WTC11 (cell line): ENCODE data around the gene HYAL1. TPM values are rescaled to one million over a fixed set of nuclear protein-coding genes. Genes with fewer than 3 reads are reported as not detected.

Experiments used
- ATAC-seq: fragments of 200-7000 bp; cut with Tn5 transposase; 2 replicates; pipeline ENCODE4 v1.10.0; 2021; ENCODE audit warnings: mild to moderate bottlenecking, moderate library complexity
- CTCF ChIA-PET: fragments of 300-600 bp; sonication (Branson Sonifier 250); formaldehyde crosslinking; loops from one replicate; lab custom pipeline; 2021; ENCODE audit warnings: antibody characterized with exemption; lab: Charles Lee
- POLR2A ChIA-PET: fragments of 350-600 bp; sonication (Branson Sonifier 250); formaldehyde crosslinking; loops from one replicate; lab custom pipeline; 2021; ENCODE audit warnings: antibody characterized with exemption; lab: Charles Lee
- DNase-seq: peaks from one replicate; pipeline ENCODE4 v3.0.0; 2021; ENCODE audit warnings: low spot score
- H3K27ac Mint-ChIP-seq: 2 replicates; pipeline ENCODE4 v1.8.0; 2021; ENCODE audit warnings: mixed read lengths
- H3K27me3 Mint-ChIP-seq: 2 replicates; pipeline ENCODE4 v1.8.0; 2021; ENCODE audit warnings: low read depth, mild to moderate bottlenecking, moderate library complexity, mixed read lengths
- H3K36me3 Mint-ChIP-seq: 2 replicates; pipeline ENCODE4 v1.8.0; 2021; ENCODE audit warnings: mixed read lengths
- H3K4me1 Mint-ChIP-seq: 2 replicates; pipeline ENCODE4 v1.8.0; 2022; ENCODE audit warnings: mixed read lengths
- H3K4me3 Mint-ChIP-seq: 2 replicates; pipeline ENCODE4 v1.8.0; 2021; ENCODE audit warnings: mild to moderate bottlenecking, moderate library complexity, mixed read lengths
- H3K9me3 Mint-ChIP-seq: 2 replicates; pipeline ENCODE4 v1.8.0; 2021; ENCODE audit warnings: mixed read lengths
- ATF1 ChIP-seq: sonication (generic); formaldehyde crosslinking; IDR thresholded peaks from 2 replicates; pipeline ENCODE4 v1.8.1; 2023; ENCODE audit warnings: mild to moderate bottlenecking, moderate library complexity, missing genetic modification reagents
- CDX4 ChIP-seq: fragments of 250-450 bp; sonication (Bioruptor Pico); IDR thresholded peaks from 2 replicates; pipeline ENCODE4 v1.9.0; 2021; ENCODE audit warnings: moderate library complexity, mild to moderate bottlenecking, inconsistent platforms, borderline replicate concordance
- FOXP1 ChIP-seq: sonication (generic); formaldehyde crosslinking; IDR thresholded peaks from 2 replicates; pipeline ENCODE4 v1.8.0; 2022; ENCODE audit warnings: missing genetic modification reagents, mild to moderate bottlenecking, moderate library complexity, borderline replicate concordance
- FOXP4 ChIP-seq: sonication (generic); formaldehyde crosslinking; IDR thresholded peaks from 2 replicates; pipeline ENCODE4 v1.8.0; 2022; ENCODE audit warnings: mild to moderate bottlenecking, missing genetic modification reagents
- GABPB1 ChIP-seq: sonication (generic); formaldehyde crosslinking; IDR thresholded peaks from 2 replicates; pipeline ENCODE4 v1.8.1; 2023; ENCODE audit warnings: mild to moderate bottlenecking, missing genetic modification reagents
- GTF2I ChIP-seq: fragments of 250-450 bp; sonication (Bioruptor Pico); conservative IDR thresholded peaks from 2 replicates; pipeline ENCODE4 v1.4.0; 2021; ENCODE audit warnings: mild to moderate bottlenecking
- KAT7 ChIP-seq: sonication (generic); formaldehyde crosslinking; IDR thresholded peaks from 2 replicates; pipeline ENCODE4 v1.8.1; 2023; ENCODE audit warnings: missing genetic modification reagents, mild to moderate bottlenecking, borderline replicate concordance
- NFATC4 ChIP-seq: fragments of 250-450 bp; sonication (Bioruptor Pico); IDR thresholded peaks from 2 replicates; pipeline ENCODE4 v1.9.0; 2021; ENCODE audit warnings: mild to moderate bottlenecking
- NR3C1 ChIP-seq: sonication (generic); formaldehyde crosslinking; conservative IDR thresholded peaks from 2 replicates; pipeline ENCODE4 v1.8.1; 2023; ENCODE audit warnings: low read depth, mild to moderate bottlenecking, missing genetic modification reagents
- SP1 ChIP-seq: sonication (generic); formaldehyde crosslinking; conservative IDR thresholded peaks from 2 replicates; pipeline ENCODE4 v1.8.1; 2022; ENCODE audit warnings: missing genetic modification reagents
- TCF7 ChIP-seq: sonication (generic); formaldehyde crosslinking; IDR thresholded peaks from 2 replicates; pipeline ENCODE4 v1.8.0; 2022; ENCODE audit warnings: mild to moderate bottlenecking, low read depth, missing genetic modification reagents, moderate library complexity
- TEAD4 ChIP-seq: sonication (generic); formaldehyde crosslinking; IDR thresholded peaks from 2 replicates; pipeline ENCODE4 v1.8.0; 2022; ENCODE audit warnings: mild to moderate bottlenecking, missing genetic modification reagents
- TP53 ChIP-seq: sonication (generic); formaldehyde crosslinking; IDR thresholded peaks from 2 replicates; pipeline ENCODE4 v1.8.1; 2023; ENCODE audit warnings: mild to moderate bottlenecking, missing genetic modification reagents
- ZBTB21 ChIP-seq: sonication (generic); formaldehyde crosslinking; IDR thresholded peaks from 2 replicates; pipeline ENCODE4 v1.8.1; 2023; ENCODE audit warnings: mild to moderate bottlenecking, missing genetic modification reagents, borderline replicate concordance
- total RNA-seq: library from RNA; stranded (reverse); gene quantifications from 3 replicates; pipeline ENCODE4 v1.2.3, GENCODE V29; 2021
- TF ChIP-seq, protein P1 (sequence below): sonication (generic); formaldehyde crosslinking; IDR thresholded peaks from 2 replicates; pipeline ENCODE4 v1.8.1; 2023; ENCODE audit warnings: mild to moderate bottlenecking, missing genetic modification reagents
- TF ChIP-seq, protein P2 (sequence below): sonication (generic); formaldehyde crosslinking; IDR thresholded peaks from 2 replicates; pipeline ENCODE4 v1.8.1; 2022; ENCODE audit warnings: mild to moderate bottlenecking, moderate library complexity, missing genetic modification reagents
- TF ChIP-seq, protein P3 (sequence below): sonication (generic); formaldehyde crosslinking; IDR thresholded peaks from 2 replicates; pipeline ENCODE4 v1.8.1; 2023; ENCODE audit warnings: mild to moderate bottlenecking, moderate library complexity, missing genetic modification reagents
- TF ChIP-seq, protein P4 (sequence below): sonication (generic); formaldehyde crosslinking; IDR thresholded peaks from 2 replicates; pipeline ENCODE4 v1.8.1; 2022; ENCODE audit warnings: mild to moderate bottlenecking, missing genetic modification reagents, moderate library complexity, borderline replicate concordance

HYAL1 gene
- total RNA-seq, 1 experiment from 2014 or later: 3.4 TPM

- Mint-ChIP-seq H3K27me3 (peaks cover 59% of the 10 kb centered on the region), H3K36me3 (no peaks in the 10 kb centered on the region), H3K9me3 (no peaks in the 10 kb centered on the region), H3K27ac (no peak overlapping the region), H3K4me3 (no peak overlapping the region), H3K4me1 (peaks cover 17% of the 10 kb centered on the region)
- ChIA-PET CTCF (interaction anchor here (1.0 to 12.5 kb wide), 8 partner anchors 13 to 85 kb away, joined by 3 to 145 read pairs (median 8); partner anchors contain the start of gene GNAT1), POLR2A (interaction anchor here (1.0 kb wide), 1 partner anchor 14 kb away, joined by 5 read pairs; the partner anchor contains the start of gene IFRD2)
- TF ChIP-seq ZBTB21 (CRISPR knock-in tag) (no peak), SP1 (CRISPR knock-in tag) (no peak), CDX4 (CRISPR knock-in tag) (no peak), GABPB1 (no peak), NFATC4 (CRISPR knock-in tag) (no peak), GTF2I (CRISPR knock-in tag) (no peak), FOXP4 (no peak), NR3C1 (CRISPR knock-in tag) (no peak), KAT7 (CRISPR knock-in tag) (no peak), TEAD4 (CRISPR knock-in tag) (no peak), FOXP1 (no peak), ATF1 (CRISPR knock-in tag) (no peak), TCF7 (no peak), TP53 (CRISPR knock-in tag) (no peak)
- TF ChIP-seq, protein P1, sequence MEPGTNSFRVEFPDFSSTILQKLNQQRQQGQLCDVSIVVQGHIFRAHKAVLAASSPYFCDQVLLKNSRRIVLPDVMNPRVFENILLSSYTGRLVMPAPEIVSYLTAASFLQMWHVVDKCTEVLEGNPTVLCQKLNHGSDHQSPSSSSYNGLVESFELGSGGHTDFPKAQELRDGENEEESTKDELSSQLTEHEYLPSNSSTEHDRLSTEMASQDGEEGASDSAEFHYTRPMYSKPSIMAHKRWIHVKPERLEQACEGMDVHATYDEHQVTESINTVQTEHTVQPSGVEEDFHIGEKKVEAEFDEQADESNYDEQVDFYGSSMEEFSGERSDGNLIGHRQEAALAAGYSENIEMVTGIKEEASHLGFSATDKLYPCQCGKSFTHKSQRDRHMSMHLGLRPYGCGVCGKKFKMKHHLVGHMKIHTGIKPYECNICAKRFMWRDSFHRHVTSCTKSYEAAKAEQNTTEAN (CRISPR knock-in tag): no peak
- TF ChIP-seq, protein P2, sequence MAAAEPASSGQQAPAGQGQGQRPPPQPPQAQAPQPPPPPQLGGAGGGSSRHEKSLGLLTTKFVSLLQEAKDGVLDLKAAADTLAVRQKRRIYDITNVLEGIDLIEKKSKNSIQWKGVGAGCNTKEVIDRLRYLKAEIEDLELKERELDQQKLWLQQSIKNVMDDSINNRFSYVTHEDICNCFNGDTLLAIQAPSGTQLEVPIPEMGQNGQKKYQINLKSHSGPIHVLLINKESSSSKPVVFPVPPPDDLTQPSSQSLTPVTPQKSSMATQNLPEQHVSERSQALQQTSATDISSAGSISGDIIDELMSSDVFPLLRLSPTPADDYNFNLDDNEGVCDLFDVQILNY (CRISPR knock-in tag): no peak
- TF ChIP-seq, protein P3, sequence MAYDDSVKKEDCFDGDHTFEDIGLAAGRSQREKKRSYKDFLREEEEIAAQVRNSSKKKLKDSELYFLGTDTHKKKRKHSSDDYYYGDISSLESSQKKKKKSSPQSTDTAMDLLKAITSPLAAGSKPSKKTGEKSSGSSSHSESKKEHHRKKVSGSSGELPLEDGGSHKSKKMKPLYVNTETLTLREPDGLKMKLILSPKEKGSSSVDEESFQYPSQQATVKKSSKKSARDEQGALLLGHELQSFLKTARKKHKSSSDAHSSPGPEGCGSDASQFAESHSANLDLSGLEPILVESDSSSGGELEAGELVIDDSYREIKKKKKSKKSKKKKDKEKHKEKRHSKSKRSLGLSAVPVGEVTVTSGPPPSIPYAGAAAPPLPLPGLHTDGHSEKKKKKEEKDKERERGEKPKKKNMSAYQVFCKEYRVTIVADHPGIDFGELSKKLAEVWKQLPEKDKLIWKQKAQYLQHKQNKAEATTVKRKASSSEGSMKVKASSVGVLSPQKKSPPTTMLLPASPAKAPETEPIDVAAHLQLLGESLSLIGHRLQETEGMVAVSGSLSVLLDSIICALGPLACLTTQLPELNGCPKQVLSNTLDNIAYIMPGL: no peak
- TF ChIP-seq, protein P4, sequence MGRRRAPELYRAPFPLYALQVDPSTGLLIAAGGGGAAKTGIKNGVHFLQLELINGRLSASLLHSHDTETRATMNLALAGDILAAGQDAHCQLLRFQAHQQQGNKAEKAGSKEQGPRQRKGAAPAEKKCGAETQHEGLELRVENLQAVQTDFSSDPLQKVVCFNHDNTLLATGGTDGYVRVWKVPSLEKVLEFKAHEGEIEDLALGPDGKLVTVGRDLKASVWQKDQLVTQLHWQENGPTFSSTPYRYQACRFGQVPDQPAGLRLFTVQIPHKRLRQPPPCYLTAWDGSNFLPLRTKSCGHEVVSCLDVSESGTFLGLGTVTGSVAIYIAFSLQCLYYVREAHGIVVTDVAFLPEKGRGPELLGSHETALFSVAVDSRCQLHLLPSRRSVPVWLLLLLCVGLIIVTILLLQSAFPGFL: no peak
- ATAC-seq: no peak
- DNase-seq: no peak
These were observed 25.1 kb downstream of the HYAL1 start for GRCh38 chr3:50278123-50278879.
